C4-2B (cell line): ENCODE data around the gene PSMD12.

Experiments used
- ZFX ChIP-seq: fragments of 450-650 bp; IDR thresholded peaks from 2 replicates; pipeline ENCODE4 v1.6.1; 2017
- TF ChIP-seq, protein P1 (sequence below): fragments of 450-650 bp; conservative IDR thresholded peaks from 2 replicates; pipeline ENCODE4 v1.5.1; 2017; ENCODE audit warnings: mild to moderate bottlenecking

- TF ChIP-seq, protein P1, sequence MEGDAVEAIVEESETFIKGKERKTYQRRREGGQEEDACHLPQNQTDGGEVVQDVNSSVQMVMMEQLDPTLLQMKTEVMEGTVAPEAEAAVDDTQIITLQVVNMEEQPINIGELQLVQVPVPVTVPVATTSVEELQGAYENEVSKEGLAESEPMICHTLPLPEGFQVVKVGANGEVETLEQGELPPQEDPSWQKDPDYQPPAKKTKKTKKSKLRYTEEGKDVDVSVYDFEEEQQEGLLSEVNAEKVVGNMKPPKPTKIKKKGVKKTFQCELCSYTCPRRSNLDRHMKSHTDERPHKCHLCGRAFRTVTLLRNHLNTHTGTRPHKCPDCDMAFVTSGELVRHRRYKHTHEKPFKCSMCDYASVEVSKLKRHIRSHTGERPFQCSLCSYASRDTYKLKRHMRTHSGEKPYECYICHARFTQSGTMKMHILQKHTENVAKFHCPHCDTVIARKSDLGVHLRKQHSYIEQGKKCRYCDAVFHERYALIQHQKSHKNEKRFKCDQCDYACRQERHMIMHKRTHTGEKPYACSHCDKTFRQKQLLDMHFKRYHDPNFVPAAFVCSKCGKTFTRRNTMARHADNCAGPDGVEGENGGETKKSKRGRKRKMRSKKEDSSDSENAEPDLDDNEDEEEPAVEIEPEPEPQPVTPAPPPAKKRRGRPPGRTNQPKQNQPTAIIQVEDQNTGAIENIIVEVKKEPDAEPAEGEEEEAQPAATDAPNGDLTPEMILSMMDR, result no peak
- no peak for TF ChIP-seq ZFX
These were observed 68.9 kb downstream of the PSMD12 start for GRCh38 chr17:67297454-67297960.
